HepG2 (cell line): ENCODE data around the gene MPST. TPM values are rescaled to one million over a fixed set of nuclear protein-coding genes. Genes with fewer than 3 reads are reported as not detected.

Source experiments
- ATRX ChIP-seq: sonication (generic); formaldehyde crosslinking; IDR thresholded peaks from 2 replicates; pipeline ENCODE4 v1.4.0; 2020; ENCODE audit warnings: missing genetic modification reagents, borderline replicate concordance
- CCAR2 ChIP-seq: fragments of 200-400 bp; formaldehyde crosslinking; optimal IDR thresholded peaks from 2 replicates; pipeline ENCODE3; 2018; ENCODE audit warnings: low read depth, mild to moderate bottlenecking, low read length, moderate library complexity
- CEBPB ChIP-seq: IDR thresholded peaks from 2 replicates; pipeline ENCODE4 v1.6.1; 2011; ENCODE audit warnings: low read depth, low read length, improper control_type of control experiment, borderline replicate concordance
- CEBPG ChIP-seq: IDR thresholded peaks from 2 replicates; pipeline ENCODE4 v1.6.1; 2016
- ELK4 ChIP-seq: sonication (generic); formaldehyde crosslinking; IDR thresholded peaks from 2 replicates; pipeline ENCODE4 v1.9.0; 2021; ENCODE audit warnings: missing genetic modification reagents, borderline replicate concordance
- FOXA1 ChIP-seq, 2 experiments: fragments of 450-650 bp in 1 of 2; sonication (generic) in 1 of 2; formaldehyde crosslinking in 1 of 2; IDR thresholded peaks; 2 replicates each; pipeline versions ENCODE4 v1.4.0 to v1.6.1; 2016 to 2020; ENCODE audit warnings: missing genetic modification reagents in 1 of 2
- MAZ ChIP-seq, 2 experiments: sonication (generic) in 1 of 2; formaldehyde crosslinking in 1 of 2; IDR thresholded peaks; 2 replicates each; pipeline versions ENCODE4 v1.5.0 to v1.6.1; 2012 to 2020; ENCODE audit warnings: low read depth in 2 of 2, mild to moderate bottlenecking in 2 of 2, borderline replicate concordance in 1 of 2, improper control_type of control experiment in 1 of 2, low read length in 1 of 2, missing genetic modification reagents in 1 of 2, moderate library complexity in 1 of 2
- NKX3-1 ChIP-seq: sonication (generic); formaldehyde crosslinking; IDR thresholded peaks from 2 replicates; pipeline ENCODE4 v1.5.0; 2020; ENCODE audit warnings: missing genetic modification reagents
- RNF2 ChIP-seq: fragments of 450-650 bp; conservative IDR thresholded peaks from 2 replicates; pipeline ENCODE4 v1.6.1; 2016; ENCODE audit warnings: low read depth
- RXRA ChIP-seq: sonication (generic); formaldehyde crosslinking; IDR thresholded peaks from 2 replicates; pipeline ENCODE4 v1.5.1; 2020; ENCODE audit warnings: missing genetic modification reagents
- SIX1 ChIP-seq: sonication (generic); formaldehyde crosslinking; IDR thresholded peaks from 2 replicates; pipeline ENCODE4 v1.4.0; 2020; ENCODE audit warnings: missing genetic modification reagents, borderline replicate concordance
- TCF7L2 ChIP-seq: IDR thresholded peaks from 2 replicates; pipeline ENCODE4 v1.6.1; 2011; ENCODE audit warnings: mild to moderate bottlenecking, low read depth, low read length, moderate library complexity
- THAP9 ChIP-seq: sonication (generic); formaldehyde crosslinking; IDR thresholded peaks from 2 replicates; pipeline ENCODE4; 2020; ENCODE audit warnings: missing genetic modification reagents, mild to moderate bottlenecking, borderline replicate concordance
- THRA ChIP-seq: sonication (generic); formaldehyde crosslinking; IDR thresholded peaks from 2 replicates; pipeline ENCODE4 v1.4.0; 2020; ENCODE audit warnings: missing genetic modification reagents, borderline replicate concordance
- ZC3H13 ChIP-seq: sonication (generic); formaldehyde crosslinking; IDR thresholded peaks from 2 replicates; pipeline ENCODE4 v1.8.1; 2023; ENCODE audit warnings: mild to moderate bottlenecking, missing genetic modification reagents, moderate library complexity
- ZIK1 ChIP-seq: sonication (generic); formaldehyde crosslinking; IDR thresholded peaks from 2 replicates; pipeline ENCODE4 v1.5.0; 2020; ENCODE audit warnings: mild to moderate bottlenecking, low read depth, missing genetic modification reagents, borderline replicate concordance
- ZMYM4 ChIP-seq: sonication (generic); formaldehyde crosslinking; IDR thresholded peaks from 2 replicates; pipeline ENCODE4 v1.8.1; 2023; ENCODE audit warnings: mild to moderate bottlenecking, missing genetic modification reagents
- ZNF530 ChIP-seq: sonication (generic); formaldehyde crosslinking; IDR thresholded peaks from 2 replicates; pipeline ENCODE4 v1.5.0; 2020; ENCODE audit warnings: low read depth, mild to moderate bottlenecking, missing genetic modification reagents
- ZSCAN20 ChIP-seq: sonication (generic); formaldehyde crosslinking; IDR thresholded peaks from 2 replicates; pipeline ENCODE4 v1.4.0; 2020; ENCODE audit warnings: missing genetic modification reagents, mild to moderate bottlenecking, borderline replicate concordance
- polyA plus RNA-seq, 8 experiments: library from polyadenylated mRNA; depleted of rRNA in 3 of 8; stranded (reverse) in 7 of 8; unstranded in 1 of 8; fragments of >200 nt; fragmentation: Illumina TruSeq in 4 of 8; extraction: Trizol in 4 of 8; gene quantifications; 2 replicates each; pipeline versions ENCODE4 v1.2.1 to v1.2.3, GENCODE V29; 2011 to 2016; ENCODE audit warnings: low read depth in 4 of 8, missing spikeins in 1 of 8, mixed read lengths in 1 of 8; ENCODE audit not compliant: insufficient read depth in 1 of 8
- total RNA-seq, 5 experiments: library from RNA; depleted of rRNA; stranded (reverse); fragments of >200 nt; fragmentation: Illumina TruSeq; extraction: Trizol; gene quantifications; 2 replicates each; pipeline ENCODE4 v1.2.3, GENCODE V29; 2016; ENCODE audit warnings: low read depth in 1 of 5
- TF ChIP-seq, protein P1 (sequence below): fragments of 450-650 bp; IDR thresholded peaks from 2 replicates; pipeline ENCODE4 v1.6.1; 2017; ENCODE audit warnings: mild to moderate bottlenecking

MPST gene
- total and polyA plus RNA-seq, 2 of the 13 experiments (the other 11 are each of a cell fraction or from before 2014, with no cell fraction given): 133 to 141 TPM

GRCh38 chr22:37044634-37045625, 25.4 kb downstream of the MPST start (continued):
- no peak for TF ChIP-seq THAP9
- TF ChIP-seq FOXA1 (IDR thresholded peaks at IDR 0.05): no peak
- peak; percentile 72 for TF ChIP-seq FOXA1 (CRISPR knock-in tag; IDR thresholded peaks at IDR 0.05)
- peak; percentile 64; the same call in 1 of the 2 replicates for TF ChIP-seq THRA (CRISPR knock-in tag)
- no peak for TF ChIP-seq ZSCAN20 (CRISPR knock-in tag)
- TF ChIP-seq TCF7L2: no peak
- TF ChIP-seq, protein P1, sequence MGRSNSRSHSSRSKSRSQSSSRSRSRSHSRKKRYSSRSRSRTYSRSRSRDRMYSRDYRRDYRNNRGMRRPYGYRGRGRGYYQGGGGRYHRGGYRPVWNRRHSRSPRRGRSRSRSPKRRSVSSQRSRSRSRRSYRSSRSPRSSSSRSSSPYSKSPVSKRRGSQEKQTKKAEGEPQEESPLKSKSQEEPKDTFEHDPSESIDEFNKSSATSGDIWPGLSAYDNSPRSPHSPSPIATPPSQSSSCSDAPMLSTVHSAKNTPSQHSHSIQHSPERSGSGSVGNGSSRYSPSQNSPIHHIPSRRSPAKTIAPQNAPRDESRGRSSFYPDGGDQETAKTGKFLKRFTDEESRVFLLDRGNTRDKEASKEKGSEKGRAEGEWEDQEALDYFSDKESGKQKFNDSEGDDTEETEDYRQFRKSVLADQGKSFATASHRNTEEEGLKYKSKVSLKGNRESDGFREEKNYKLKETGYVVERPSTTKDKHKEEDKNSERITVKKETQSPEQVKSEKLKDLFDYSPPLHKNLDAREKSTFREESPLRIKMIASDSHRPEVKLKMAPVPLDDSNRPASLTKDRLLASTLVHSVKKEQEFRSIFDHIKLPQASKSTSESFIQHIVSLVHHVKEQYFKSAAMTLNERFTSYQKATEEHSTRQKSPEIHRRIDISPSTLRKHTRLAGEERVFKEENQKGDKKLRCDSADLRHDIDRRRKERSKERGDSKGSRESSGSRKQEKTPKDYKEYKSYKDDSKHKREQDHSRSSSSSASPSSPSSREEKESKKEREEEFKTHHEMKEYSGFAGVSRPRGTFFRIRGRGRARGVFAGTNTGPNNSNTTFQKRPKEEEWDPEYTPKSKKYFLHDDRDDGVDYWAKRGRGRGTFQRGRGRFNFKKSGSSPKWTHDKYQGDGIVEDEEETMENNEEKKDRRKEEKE: no peak
- TF ChIP-seq ZNF530 (CRISPR knock-in tag): no peak
- TF ChIP-seq SIX1 (CRISPR knock-in tag): peak; percentile 82; the same call in 1 of the 2 replicates
- no peak for TF ChIP-seq NKX3-1 (CRISPR knock-in tag)
- peak; percentile 40; the same call in 1 of the 2 replicates for TF ChIP-seq RXRA
- TF ChIP-seq CEBPB: peak; percentile 88
- TF ChIP-seq CEBPG (CRISPR knock-in tag): peak; percentile 85
- no peak for TF ChIP-seq ZMYM4 (CRISPR knock-in tag)
- TF ChIP-seq ZC3H13 (CRISPR knock-in tag): no peak
- no peak for TF ChIP-seq ATRX (CRISPR knock-in tag)
- TF ChIP-seq RNF2: no peak
- TF ChIP-seq CCAR2: no peak
- no peak for TF ChIP-seq ELK4 (CRISPR knock-in tag)
- no peak for TF ChIP-seq ZIK1 (CRISPR knock-in tag)
- no peak for TF ChIP-seq MAZ (IDR thresholded peaks at IDR 0.05; ENCODE audit: borderline replicate concordance, low read depth, low read length)
- peak; percentile 24; the same call in 1 of the 2 replicates for TF ChIP-seq MAZ (CRISPR knock-in tag; IDR thresholded peaks at IDR 0.05; ENCODE audit: low read depth)
